GM21737 (cell line): ENCODE results near the gene MRPL54.

Source experiments
- ATAC-seq: cut with Tn5 transposase; IDR thresholded peaks from one replicate; pipeline ENCODE4 v1.9.1; 2021; ENCODE audit warnings: mild to moderate bottlenecking, moderate library complexity; ENCODE audit not compliant: unreplicated experiment

MRPL54 gene

GRCh38 chr19:3782903-3783302, 20.4 kb downstream of the MRPL54 start:
- no peak for ATAC-seq

GRCh38 chr19:3783660-3784584, 21.4 kb downstream of the MRPL54 start:
- ATAC-seq = no peak

DNA sequence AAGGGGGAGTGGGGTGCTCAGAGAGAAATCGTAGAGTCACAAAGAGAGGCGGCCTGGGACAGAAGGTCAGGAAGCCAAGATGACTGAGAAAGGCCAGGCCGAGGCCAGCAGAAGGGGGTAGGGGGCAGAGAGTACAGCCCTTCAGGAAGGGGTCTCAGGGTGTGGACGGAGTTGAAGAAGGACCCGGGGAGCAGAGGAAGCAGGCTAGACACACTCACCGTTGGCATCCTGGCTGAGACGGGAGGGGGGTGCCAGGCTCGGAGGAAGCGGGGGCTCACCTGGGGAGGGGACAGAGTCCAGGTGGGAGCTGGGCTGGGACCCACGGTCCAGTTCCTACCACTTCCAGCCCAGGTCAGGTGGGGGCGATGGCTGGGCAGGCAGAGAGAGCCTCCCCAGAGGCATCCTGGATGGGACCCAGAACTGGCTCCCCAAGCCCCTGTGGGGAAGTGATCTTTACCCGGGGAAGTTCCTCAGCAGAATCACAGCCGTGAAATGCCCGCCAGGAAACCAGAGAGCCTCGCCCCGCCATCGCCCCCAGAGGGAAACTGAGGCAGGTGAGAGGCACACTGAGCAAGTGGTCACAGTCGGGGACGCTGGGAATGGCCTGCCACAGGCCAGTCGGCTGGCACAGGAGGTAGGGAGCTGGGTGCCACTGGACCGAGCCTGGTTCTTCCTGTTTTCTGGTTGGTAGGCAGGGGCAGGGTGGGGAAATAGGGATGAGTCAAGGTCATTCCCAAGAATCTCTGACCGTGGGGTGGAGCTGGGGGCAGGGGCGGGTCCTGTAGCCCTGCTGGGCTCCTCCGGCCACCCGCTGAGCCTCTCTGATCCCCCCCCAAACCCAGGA, 22.3 kb downstream of the MRPL54 start:
- ATAC-seq = no peak

- no peak for ATAC-seq
Observed at GRCh38 chr19:3785451-3785937, 23.0 kb downstream of the MRPL54 start.

DNA sequence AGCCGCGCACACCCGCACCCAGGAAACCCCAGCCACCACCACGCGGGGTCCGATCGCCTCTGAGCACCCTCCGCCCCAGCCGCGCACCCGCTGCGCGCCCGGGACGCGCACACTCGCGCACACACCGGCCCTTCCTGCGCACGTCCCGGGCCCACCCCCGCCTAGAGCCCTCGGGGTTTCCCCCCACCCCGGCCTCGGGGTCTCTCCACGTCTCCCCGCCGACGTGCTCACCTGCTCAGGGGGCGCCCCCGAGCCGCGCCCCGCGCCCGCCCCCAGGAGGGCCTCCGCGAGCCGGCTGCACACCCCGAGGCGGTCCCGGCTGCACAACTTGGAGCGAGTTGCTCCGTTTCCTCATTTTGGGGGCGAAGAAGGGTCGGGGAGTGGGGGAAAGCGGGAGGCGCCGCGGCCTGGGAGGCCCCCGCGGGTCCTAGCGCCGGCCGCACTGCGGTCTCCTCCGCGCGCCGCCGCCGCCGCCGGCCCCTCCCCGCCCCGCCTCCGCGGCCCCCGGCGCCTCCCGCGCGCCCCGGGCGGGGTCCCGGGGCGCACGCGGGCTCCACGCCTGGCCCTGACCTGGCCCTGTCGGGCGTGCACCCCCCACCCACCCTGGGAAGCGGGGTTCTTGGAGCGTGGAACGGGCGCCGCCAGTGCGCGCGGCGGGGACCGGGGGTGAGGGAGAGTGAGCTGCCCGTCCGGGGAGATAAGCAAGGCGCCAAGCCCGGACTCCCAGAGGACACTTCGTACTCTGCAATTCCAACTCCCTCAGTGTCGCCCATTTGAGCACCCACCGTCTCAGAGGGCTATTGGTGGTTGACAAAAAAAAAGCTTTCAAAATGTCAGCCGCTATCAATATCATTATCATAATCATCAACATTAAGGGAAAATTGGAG, 23.7 kb downstream of the MRPL54 start, which contains the start of gene MATK:
MATK (minus strand) TSS at position 444 of the 887 bp plus-strand sequence. CDS start 1,246 bp downstream, outside the sequence.
- no peak for ATAC-seq

GRCh38 chr19:3788996-3789778, 26.7 kb downstream of the MRPL54 start:
- no peak for ATAC-seq

- ATAC-seq = no peak
Observed at GRCh38 chr19:3790209-3790734, 27.8 kb downstream of the MRPL54 start.

GRCh38 chr19:3790941-3791340, 28.5 kb downstream of the MRPL54 start:
- ATAC-seq = no peak

DNA sequence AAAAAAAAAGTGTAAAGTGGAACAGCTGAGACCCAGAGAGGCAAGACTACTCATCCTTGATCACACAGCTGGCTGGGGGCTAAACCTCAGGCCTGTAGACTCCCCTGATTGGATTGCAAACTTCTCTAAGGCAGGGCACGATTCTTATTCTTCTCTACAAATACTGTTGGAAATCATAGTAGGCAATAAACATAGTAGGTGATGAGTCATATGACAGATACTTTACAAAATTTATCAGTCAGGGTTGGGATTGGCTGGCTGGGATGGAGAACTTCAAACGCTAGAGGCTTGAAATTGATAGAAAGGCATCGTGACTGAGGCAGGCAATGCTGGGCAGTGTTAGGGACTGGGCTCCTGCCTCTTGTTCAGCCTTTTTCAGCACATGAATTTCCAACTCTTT, 29.6 kb downstream of the MRPL54 start:
- ATAC-seq = no peak

DNA sequence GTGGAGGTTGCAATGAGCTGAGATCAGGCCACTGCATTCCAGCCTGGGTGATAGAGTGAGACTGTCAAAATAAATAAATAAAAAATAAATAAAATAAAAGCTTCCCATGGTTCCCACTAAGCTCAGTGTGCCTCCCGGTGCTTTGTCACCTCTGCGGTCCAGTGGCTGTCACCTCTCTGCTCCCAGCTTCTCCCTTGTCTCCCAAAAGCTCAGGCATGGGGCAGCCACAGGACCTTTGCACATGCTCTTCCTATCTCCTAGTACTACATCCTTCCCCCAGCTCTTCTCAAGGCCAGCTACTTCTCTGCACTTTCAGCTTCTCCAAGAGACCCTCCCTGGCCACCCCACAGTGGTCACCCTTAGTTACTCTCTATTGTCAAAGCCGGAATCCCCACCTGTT, 31.3 kb downstream of the MRPL54 start:
- no peak for ATAC-seq

- no peak for ATAC-seq
Observed at GRCh38 chr19:3796358-3796757, 33.9 kb downstream of the MRPL54 start.

DNA sequence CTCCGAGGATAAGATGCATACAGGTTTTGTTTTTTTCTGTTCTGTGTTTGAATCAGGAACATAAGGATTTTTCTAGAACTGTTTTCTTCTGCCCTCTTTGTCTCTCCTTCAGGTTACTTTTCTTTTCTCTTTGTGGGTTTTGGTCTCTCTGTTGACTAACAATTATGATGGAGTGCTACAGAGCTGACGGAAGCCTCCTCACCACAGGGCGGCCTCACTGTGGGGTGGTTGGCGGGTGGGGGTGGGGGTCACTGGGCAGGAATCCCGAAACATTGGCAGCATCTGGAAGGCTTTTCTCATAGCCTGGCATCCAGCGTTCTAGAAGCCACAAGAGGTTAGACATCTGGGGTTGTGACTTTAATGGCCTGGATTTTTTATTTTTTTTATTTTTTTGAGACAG, 35.7 kb downstream of the MRPL54 start:
- ATAC-seq = no peak

- ATAC-seq = no peak
Observed at GRCh38 chr19:3800996-3801395, 38.5 kb downstream of the MRPL54 start.

- ATAC-seq = no peak
Observed at GRCh38 chr19:3801412-3802096, 39.1 kb downstream of the MRPL54 start.

DNA sequence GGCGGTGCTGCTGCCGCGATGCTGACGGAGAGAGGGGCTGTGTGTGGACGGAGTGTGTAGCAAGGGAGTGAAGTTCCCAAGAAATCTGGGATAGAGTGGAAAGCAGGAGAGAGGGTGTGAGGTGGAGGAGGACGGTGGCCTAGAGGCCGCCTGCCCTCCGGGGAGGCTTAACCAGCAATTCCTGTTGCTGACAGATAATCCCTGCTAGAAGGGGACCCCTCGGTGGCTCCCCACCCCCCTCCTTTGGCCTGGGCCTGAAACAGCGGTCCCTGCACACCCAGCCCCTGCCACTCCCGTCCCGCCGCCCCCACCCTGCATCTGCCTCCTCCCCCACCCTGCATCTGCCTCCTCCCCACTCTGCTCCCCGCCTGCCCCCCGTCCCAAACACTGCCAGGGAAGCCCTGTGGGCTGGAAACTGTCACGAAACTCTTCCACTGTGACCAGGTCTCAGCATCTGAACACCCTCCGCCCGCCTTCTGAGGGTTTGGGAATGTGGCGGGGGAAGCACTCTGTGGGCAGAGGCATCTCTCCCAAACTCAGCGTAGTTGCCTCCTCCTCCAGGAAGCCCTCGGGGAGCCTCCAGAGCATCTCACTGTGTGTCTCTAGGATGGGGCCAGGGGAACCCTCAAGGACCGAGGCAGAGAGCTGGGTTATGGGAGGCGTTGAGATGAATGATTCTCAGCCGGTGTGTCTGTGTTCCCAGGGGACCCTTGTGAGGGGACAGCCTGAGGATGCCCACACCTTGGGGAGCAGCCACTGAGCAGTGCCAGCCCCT, 40.8 kb downstream of the MRPL54 start:
- ATAC-seq = no peak

DNA sequence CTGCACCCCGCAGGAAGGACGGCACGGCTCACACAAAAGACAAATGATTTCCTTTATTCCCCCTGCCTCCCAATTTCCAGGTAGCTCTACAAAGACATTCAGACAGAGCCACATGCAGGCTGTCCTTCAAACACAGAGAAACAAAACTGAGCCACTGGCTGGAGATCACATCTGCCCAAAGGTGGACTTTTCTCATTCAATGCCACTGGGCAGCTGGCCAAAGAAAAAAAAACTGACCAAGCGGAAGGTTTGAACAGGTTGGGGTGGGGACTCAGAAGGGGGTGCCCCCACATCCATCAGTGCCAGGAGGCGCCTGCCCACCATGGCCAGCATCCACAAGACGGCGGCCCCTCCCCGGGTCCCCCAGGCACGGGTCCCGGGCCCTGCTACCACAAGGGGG, 41.5 kb downstream of the MRPL54 start:
- ATAC-seq = no peak

DNA sequence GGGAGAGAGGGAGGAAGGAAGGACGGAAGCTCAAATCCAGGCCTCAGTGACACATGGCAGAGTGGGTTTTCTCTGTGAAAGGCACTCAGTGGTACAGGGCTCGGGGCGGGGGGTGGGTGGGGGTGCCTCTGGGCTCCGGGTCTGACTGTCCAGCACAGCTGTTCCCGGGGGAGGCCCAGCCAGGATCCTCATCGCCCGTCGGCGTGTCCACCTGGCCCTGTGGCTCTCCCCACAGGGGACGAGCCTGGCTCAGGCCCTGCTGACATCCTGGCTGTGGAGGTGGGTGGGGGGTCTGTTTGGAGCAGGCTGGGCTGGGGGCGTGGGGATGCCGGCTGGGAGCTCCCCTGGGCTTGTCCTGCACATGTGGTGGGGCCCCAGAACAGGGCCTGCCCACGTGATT, 41.9 kb downstream of the MRPL54 start:
- ATAC-seq = no peak

- no peak for ATAC-seq
Observed at GRCh38 chr19:3805859-3806258, 43.4 kb downstream of the MRPL54 start.
